GOT3 (cell line): ENCODE results near the gene TRIM23.
A peak's percentile ranks its signal among the peaks of the same experiment; 100 is the strongest.

Experiments
- DNase-seq: peaks from one replicate; lab custom pipeline; 2025; ENCODE audit warnings: mixed read lengths; lab: John Stamatoyannopoulos, UW

The TRIM23 gene

GRCh38 chr5:65563777-65564176, 60.4 kb downstream of the TRIM23 start:
- no peak for DNase-seq

- DNase-seq = peak; percentile 78
These were observed 61.1 kb downstream of the TRIM23 start, which contains the start of the genes CENPK and PPWD1 for GRCh38 chr5:65562731-65563701. Gene CENPK, minus strand, starts transcription at chr5:65563168. Its CDS starts 8,261 bp downstream, at chr5:65554907. Gene PPWD1, plus strand, starts transcription at chr5:65563296. Its CDS starts 15 bp downstream, at chr5:65563311.

- no peak for DNase-seq
These were observed 67.4 kb downstream of the TRIM23 start for GRCh38 chr5:65556718-65557117.

- no peak for DNase-seq
These were observed 68.0 kb downstream of the TRIM23 start for GRCh38 chr5:65556181-65556580.

- DNase-seq = no peak
These were observed 68.8 kb downstream of the TRIM23 start for GRCh38 chr5:65555287-65555686.

GRCh38 chr5:65553941-65554340, 70.2 kb downstream of the TRIM23 start:
- DNase-seq = no peak

GRCh38 chr5:65548281-65548680, 75.9 kb downstream of the TRIM23 start:
- no peak for DNase-seq

- no peak for DNase-seq
These were observed 78.0 kb downstream of the TRIM23 start for GRCh38 chr5:65546141-65546540.

GRCh38 chr5:65544473-65544872, 79.7 kb downstream of the TRIM23 start:
- DNase-seq = no peak

- no peak for DNase-seq
These were observed 84.3 kb downstream of the TRIM23 start for GRCh38 chr5:65539827-65540226.
